K562 treated with DMSO at 1 percent for 4 hours (cell line): ENCODE results near the gene SPTAN1. TPM values are rescaled to one million over a fixed set of nuclear protein-coding genes. Genes with fewer than 3 reads are reported as not detected.

Experiments
- total RNA-seq: library from RNA; unstranded; fragments of 300-600 nt; gene quantifications from 2 replicates; pipeline ENCODE4 v1.2.3, GENCODE V29; 2022; ENCODE audit not compliant: insufficient read depth

SPTAN1 gene
- total RNA-seq: 29.3 and 36.5 TPM in 2 replicates

DNA sequence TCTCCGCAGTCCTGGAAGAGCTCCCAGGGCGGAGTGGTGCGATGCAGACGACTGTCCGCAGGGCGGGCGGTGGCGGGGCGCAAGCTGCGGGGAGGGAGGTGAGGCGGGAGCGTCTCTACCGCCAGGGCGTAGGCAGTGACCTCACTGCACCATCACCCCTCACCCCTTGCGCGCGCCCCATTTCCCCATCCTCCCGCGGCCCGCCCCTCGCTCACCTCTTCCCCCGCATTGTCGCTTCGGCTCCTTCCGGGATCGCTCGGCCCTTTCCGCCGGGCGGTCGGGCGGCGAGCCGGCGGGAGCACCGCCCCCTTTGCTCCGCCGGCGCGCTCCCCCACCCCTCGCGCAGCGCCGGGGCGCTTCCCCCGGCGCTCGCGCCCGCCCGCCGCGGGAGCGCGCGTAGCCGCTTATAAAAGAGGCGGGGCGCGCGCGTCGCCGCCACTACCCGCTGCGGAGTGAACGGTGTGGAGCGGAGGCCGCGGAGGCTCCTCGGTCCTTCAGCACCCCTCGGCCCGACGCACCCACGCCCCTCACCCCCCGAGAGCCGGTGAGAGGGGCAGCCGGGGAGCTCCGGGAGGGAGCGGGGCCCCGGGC lies at the start of gene SPTAN1:
TSS of gene SPTAN1 (plus strand) at position 435 of the 591 bp plus-strand sequence. CDS start 14,154 bp downstream, outside the sequence.

DNA sequence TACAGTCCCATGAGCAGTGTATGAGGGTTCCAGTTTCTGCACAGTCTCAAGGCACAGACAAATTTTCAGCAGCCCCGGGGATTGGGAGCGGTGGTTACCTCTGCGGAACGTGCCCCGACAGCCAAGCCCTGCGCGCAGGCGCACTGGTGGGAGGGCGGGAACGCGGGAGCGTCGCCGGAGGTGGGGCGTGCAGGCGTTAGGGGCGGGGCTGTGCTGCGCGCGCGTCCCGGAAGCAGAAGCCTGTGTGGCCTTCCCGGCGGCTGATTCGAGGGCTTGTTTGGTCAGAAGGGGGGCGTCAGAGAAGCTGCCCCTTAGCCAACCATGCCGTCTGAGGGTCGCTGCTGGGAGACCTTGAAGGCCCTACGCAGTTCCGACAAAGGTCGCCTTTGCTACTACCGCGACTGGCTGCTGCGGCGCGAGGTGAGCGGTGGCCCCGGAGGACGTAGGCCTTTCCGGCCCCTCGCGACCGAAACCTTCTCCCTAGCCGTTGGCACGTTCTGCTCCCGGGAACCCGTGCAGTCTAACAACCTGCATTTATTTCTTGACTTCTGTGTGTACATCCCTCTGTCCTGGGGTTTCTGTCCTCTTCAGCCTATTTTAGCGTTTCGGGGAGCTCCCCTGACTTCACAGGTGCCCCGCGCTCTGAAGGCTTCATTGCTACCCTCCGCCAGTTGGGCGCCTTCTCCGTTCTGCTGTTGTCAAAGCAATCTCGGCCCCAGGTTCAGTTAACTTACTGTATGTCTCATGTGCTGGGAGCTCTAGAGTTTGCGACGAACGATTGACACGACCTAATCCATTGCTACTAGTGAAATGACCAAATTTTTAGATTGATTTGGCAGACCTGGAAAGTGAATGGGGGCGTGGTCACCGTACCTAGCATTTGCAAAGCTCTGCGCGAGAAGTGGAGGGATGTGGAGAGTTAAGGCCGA lies 47.6 kb upstream of the SPTAN1 start, which contains the start of gene GLE1:
TSS of gene GLE1 (plus strand) at position 235 of the 929 bp plus-strand sequence. CDS start at position 322, 87 bp downstream.

DNA sequence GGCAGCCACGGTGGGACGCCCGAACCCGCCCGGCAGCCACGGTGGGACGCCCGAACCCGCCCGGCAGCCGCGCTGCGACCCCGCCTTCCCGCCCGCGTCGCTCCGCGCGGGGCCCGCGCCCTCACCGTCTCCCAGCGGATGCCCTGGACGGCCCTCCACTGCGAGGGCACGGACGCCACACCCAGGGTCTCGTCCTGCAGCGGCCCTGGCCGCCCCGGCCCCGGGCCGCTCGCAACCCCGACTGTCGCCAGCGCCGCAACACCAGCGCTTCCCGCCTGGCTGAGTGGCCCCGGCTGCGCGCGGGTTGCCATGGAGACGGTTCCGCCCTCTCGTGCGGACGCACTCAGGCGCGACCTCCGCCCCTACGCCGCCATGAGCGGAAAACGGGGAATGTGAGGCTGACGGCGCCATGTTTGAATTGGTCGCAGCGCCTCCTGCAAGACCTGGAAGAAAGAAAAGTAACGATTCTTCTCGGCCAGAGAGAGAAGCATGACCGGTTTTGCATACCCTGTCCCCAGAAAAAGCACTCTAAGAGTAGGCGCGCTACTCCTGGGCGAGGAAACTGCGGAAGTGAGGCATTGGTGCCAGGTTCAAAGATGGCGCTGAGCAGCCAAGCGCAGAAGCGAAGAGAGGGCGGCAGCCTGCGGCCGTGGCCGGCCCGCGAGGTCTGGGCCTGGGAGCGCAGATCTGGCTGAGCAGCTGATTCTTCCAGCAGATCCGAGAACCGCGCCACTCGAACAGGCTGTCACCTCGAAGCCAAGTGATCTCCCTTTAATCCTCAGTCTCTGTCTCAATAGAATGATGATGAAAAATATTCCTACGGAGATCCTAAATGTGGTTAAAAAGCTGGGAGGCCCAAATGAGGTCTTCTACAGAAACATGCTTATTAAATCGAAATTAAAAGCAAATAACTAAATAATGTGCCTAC lies 104.3 kb downstream of the SPTAN1 start, which contains the start of gene DYNC2I2:
TSS of gene DYNC2I2 (minus strand) at position 432 of the 928 bp plus-strand sequence. CDS start at position 311, 121 bp downstream.

Other genes starting within 250 kb of the SPTAN1 start
- 25.4 and 29.2 TPM in 2 replicates for gene TRUB2, start 230.1 kb upstream of the SPTAN1 start, total RNA-seq
- gene COQ4, start 229.7 kb upstream of the SPTAN1 start, total RNA-seq: 98.0 and 105 TPM in 2 replicates
- 12.8 and 15.5 TPM in 2 replicates for gene SLC27A4, start 212.1 kb upstream of the SPTAN1 start, total RNA-seq
- 40.9 and 42.9 TPM in 2 replicates for gene URM1, start 181.2 kb upstream of the SPTAN1 start, total RNA-seq
- 33.3 and 41.6 TPM in 2 replicates for gene CERCAM, start 131.7 kb upstream of the SPTAN1 start, total RNA-seq
- 37.4 and 41.5 TPM in 2 replicates for gene ODF2, start 96.6 kb upstream of the SPTAN1 start, total RNA-seq
- gene GLE1, start 47.9 kb upstream of the SPTAN1 start, total RNA-seq: 29.2 and 29.9 TPM in 2 replicates
- 153 and 184 TPM in 2 replicates for gene DYNC2I2, start 104.3 kb downstream of the SPTAN1 start, total RNA-seq
- gene SET, start 136.6 kb downstream of the SPTAN1 start, total RNA-seq: 334 and 357 TPM in 2 replicates
- gene PKN3, start 149.9 kb downstream of the SPTAN1 start, total RNA-seq: 27.3 and 31.8 TPM in 2 replicates
- 41.6 and 41.9 TPM in 2 replicates for gene ZDHHC12, start 171.5 kb downstream of the SPTAN1 start, total RNA-seq
- gene ZER1, start 219.3 kb downstream of the SPTAN1 start, total RNA-seq: 34.0 and 39.0 TPM in 2 replicates
- gene TBC1D13, start 234.7 kb downstream of the SPTAN1 start, total RNA-seq: 33.3 and 37.7 TPM in 2 replicates